ENCODE data around the gene NOL11. TPM values are rescaled to one million over a fixed set of nuclear protein-coding genes. Genes with fewer than 3 reads are reported as not detected.

Gene NOL11
- total and polyA plus RNA-seq, 2 of the 4 experiments (the other 2 are of a cell fraction), result 26.2 to 58.3 TPM

DNA sequence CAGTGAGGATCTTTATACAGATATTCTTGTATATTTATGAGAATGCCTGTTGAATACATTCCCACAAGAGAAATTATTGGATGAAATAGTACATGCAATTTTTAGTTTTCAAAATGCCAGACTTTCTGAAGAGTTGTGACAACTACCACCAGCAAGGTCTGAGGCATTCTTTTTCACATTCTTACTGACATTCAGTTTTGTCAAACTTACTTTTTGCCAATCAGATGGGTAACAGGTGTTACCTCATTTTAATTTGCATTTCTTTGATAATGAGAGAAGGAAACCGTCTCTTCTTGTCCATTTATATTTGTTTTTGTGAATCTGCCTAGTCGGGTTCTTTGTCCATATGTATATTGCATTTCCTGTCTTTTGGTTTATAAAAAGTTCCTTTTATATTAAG, 24.3 kb downstream of the NOL11 start:
- Histone ChIP-seq H3K23ac (ENCODE audit: low read depth, low read length) (no peak overlapping the region), H3K27me3 (ENCODE audit: control insufficient read depth, insufficient read depth, low read length) (no peaks in the 10 kb centered on the region), H2BK20ac (ENCODE audit: low read depth, low read length) (no peak overlapping the region), H3K79me1 (ENCODE audit: low read depth in 1 of 2, low read length in 2 of 2) (peaks cover 0 to 6% of the 10 kb centered on the region in 2 experiments; a peak in 1 of 4 replicates), H4K91ac (ENCODE audit: insufficient read depth, low read depth, low read length) (no peak overlapping the region), H2BK5ac (ENCODE audit: low read depth, low read length, poor library complexity, severe bottlenecking) (no peak overlapping the region), H3K4me1 (ENCODE audit: control insufficient read depth, insufficient read depth, low read length) (no peaks in the 10 kb centered on the region), H3K4ac (ENCODE audit: low read depth, low read length) (no peak overlapping the region), H3K9ac (ENCODE audit: low read depth, low read length) (no peak overlapping the region), H3K9me1 (ENCODE audit: insufficient read depth, low read length) (no peaks in the 10 kb centered on the region), H3K56ac (ENCODE audit: extremely low read depth, insufficient read depth, low read length) (no peak overlapping the region), H3K4me2 (ENCODE audit: low read depth, low read length) (no peak overlapping the region), H2AK9ac (replicated peaks; ENCODE audit: low read depth, low read length, poor library complexity) (no peak overlapping the region), H4K20me1 (ENCODE audit: insufficient read depth, low read length) (no peaks in the 10 kb centered on the region), H3K18ac (ENCODE audit: low read depth, low read length) (no peak overlapping the region), H2AFZ (replicated peaks; ENCODE audit: low read length, poor library complexity) (no peak overlapping the region), H2BK15ac (ENCODE audit: low read depth, low read length) (no peak overlapping the region), H4K8ac (ENCODE audit: low read depth in 2 of 2, low read length in 2 of 2) (no peak overlapping the region), H3K4me3 (ENCODE audit: insufficient read depth, low read depth, low read length) (no peak overlapping the region), H3K14ac (replicated peaks; ENCODE audit: low read depth, low read length) (no peak overlapping the region), H3K27ac (ENCODE audit: insufficient read depth, low read length) (no peak overlapping the region), H3K36me3 (ENCODE audit: control insufficient read depth, insufficient read depth, low read length) (peaks cover 41% of the 10 kb centered on the region), H4K5ac (ENCODE audit: low read depth, low read length) (no peak overlapping the region), H2BK120ac (ENCODE audit: low read depth, low read length) (no peak overlapping the region), H2AK5ac (ENCODE audit: low read depth, low read length) (no peak overlapping the region), H3K9me3 (ENCODE audit: control insufficient read depth, insufficient read depth, low read length) (no peaks in the 10 kb centered on the region)
- in situ Hi-C loops (cut with MboI; ENCODE audit: low sequenced_read_pairs) (no loop called here), dilution Hi-C loops (cut with HindIII; ENCODE audit: low sequenced_read_pairs, unreplicated experiment) (no loop called here), intact Hi-C loops (cut with micrococcal nuclease) (loop anchor here (10.0 kb wide), 1 partner anchor 173 kb away; no protein-coding TSS in a partner anchor)
- no peak for DNase-seq
- no peak for TF ChIP-seq SMC3 (IDR thresholded peaks at IDR 0.05; ENCODE audit: low read depth, low read length)
- TF ChIP-seq RFX5 (IDR thresholded peaks at IDR 0.05; ENCODE audit: low read depth, low read length), result no peak
- no peak for TF ChIP-seq MAFK (IDR thresholded peaks at IDR 0.05; ENCODE audit: low read depth, low read length)
- TF ChIP-seq CEBPB (IDR thresholded peaks at IDR 0.05; ENCODE audit: low read depth, low read length), result no peak
- no peak for TF ChIP-seq RAD21 (IDR thresholded peaks at IDR 0.05; ENCODE audit: low read length)
- no peak for TF ChIP-seq POLR2A (IDR thresholded peaks at IDR 0.05; ENCODE audit: low read depth, low read length)
- TF ChIP-seq, protein P1, sequence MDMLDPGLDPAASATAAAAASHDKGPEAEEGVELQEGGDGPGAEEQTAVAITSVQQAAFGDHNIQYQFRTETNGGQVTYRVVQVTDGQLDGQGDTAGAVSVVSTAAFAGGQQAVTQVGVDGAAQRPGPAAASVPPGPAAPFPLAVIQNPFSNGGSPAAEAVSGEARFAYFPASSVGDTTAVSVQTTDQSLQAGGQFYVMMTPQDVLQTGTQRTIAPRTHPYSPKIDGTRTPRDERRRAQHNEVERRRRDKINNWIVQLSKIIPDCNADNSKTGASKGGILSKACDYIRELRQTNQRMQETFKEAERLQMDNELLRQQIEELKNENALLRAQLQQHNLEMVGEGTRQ (IDR thresholded peaks at IDR 0.05; ENCODE audit: low read depth, low read length), result no peak
- WGBS, 2 experiments (ENCODE audit: extremely low coverage in 2 of 2, insufficient read length in 1 of 2), result no CpG with 5 or more reads among the region's 2 CpGs
- no TSS peak for BruUV-seq (replicated peaks)
- ChIA-PET POLR2A (ENCODE audit: unreplicated experiment) (no interaction called here), CTCF (no interaction called here)
- no peak for ATAC-seq (ENCODE audit: low read depth)
